Thymus (tissue), 11 donors: ENCODE measurements around the gene GPC3. TPM values are rescaled to one million over a fixed set of nuclear protein-coding genes. Genes with fewer than 3 reads are reported as not detected.
"Not testable (repeated sequence)": the region's sequence is repeated elsewhere in the genome, so short reads cannot be mapped to it uniquely, and the experiment has no call there.

Source experiments
- DNase-seq, 9 donors: peaks; one replicate each; pipeline ENCODE4 v3.0.0-alpha.2; 2013; ENCODE audit warnings: low spot score in 9 of 9, low read depth in 6 of 9, missing footprints in 1 of 9
- H3K27ac ChIP-seq, 2 donors: one replicate each; pipeline ENCODE4 v1.5.1; 2013; ENCODE audit warnings: control low read depth in 1 of 2, low read depth in 1 of 2, low read length in 1 of 2, mild to moderate bottlenecking in 1 of 2, moderate library complexity in 1 of 2
- H3K27me3 ChIP-seq, 2 donors: one replicate each; pipeline ENCODE4 v1.5.1; 2013; ENCODE audit warnings: low read length in 1 of 2; ENCODE audit not compliant: control insufficient read depth in 2 of 2, insufficient read depth in 1 of 2
- H3K36me3 ChIP-seq, 2 donors: one replicate each; pipeline ENCODE4 v1.5.1; 2013; ENCODE audit warnings: low read length in 1 of 2, mild to moderate bottlenecking in 1 of 2, moderate library complexity in 1 of 2; ENCODE audit not compliant: control insufficient read depth in 2 of 2, insufficient read depth in 2 of 2
- H3K4me1 ChIP-seq, 2 donors: one replicate each; pipeline ENCODE4 v1.5.1; 2013; ENCODE audit warnings: low read length in 2 of 2; ENCODE audit not compliant: control insufficient read depth in 2 of 2, insufficient read depth in 2 of 2
- H3K4me3 ChIP-seq, 2 donors: one replicate each; pipeline ENCODE4 v1.5.1; 2013; ENCODE audit warnings: low read length in 2 of 2, control low read depth in 1 of 2, mild to moderate bottlenecking in 1 of 2
- H3K9me3 ChIP-seq, 2 donors: one replicate each; pipeline ENCODE4 v1.5.1; 2013; ENCODE audit warnings: low read length in 1 of 2, mild to moderate bottlenecking in 1 of 2; ENCODE audit not compliant: control insufficient read depth in 2 of 2, insufficient read depth in 1 of 2
- WGBS: extraction: QIAGEN DNeasy Blood & Tissue Kit; methylation state at CpG from one replicate; pipeline ENCODE4 v1.1.7; 2013; 5-methylcytosine and 5-hydroxymethylcytosine counted together
- polyA plus RNA-seq: library from polyadenylated mRNA; stranded (reverse); fragments of 200-250 nt; gene quantifications from one replicate; pipeline ENCODE4 v1.2.3, GENCODE V29; 2013
- total RNA-seq: library from RNA; stranded (reverse); fragments of 120-200 nt; gene quantifications from one replicate; pipeline ENCODE4 v1.2.4, GENCODE V29; 2013
- donor health status: healthy.

Gene GPC3
- total and polyA plus RNA-seq, 2 donors: 3.1 to 26.2 TPM

- Histone ChIP-seq H3K27ac (no peak overlapping the region), H3K9me3 (no peaks in the 10 kb centered on the region), H3K36me3 (no peaks in the 10 kb centered on the region), H3K27me3 (no peaks in the 10 kb centered on the region), H3K4me1 (no peaks in the 10 kb centered on the region), H3K4me3 (no peak overlapping the region)
- DNase-seq: no peak
- 95% methylated on average over 6 of the region's 6 CpGs for WGBS
These were observed 454.4 kb downstream of the GPC3 start for GRCh38 chrX:133530960-133531359.

GRCh38 chrX:133529578-133529977, 455.8 kb downstream of the GPC3 start:
- H3K27me3 ChIP-seq: no peaks in the 10 kb centered on the region
- no peak overlapping the region for H3K27ac ChIP-seq
- no peaks in the 10 kb centered on the region for H3K36me3 ChIP-seq
- DNase-seq: no peak
- no peaks in the 10 kb centered on the region for H3K9me3 ChIP-seq
- H3K4me3 ChIP-seq: no peak overlapping the region
- WGBS: 91% methylated on average over 3 of the region's 3 CpGs
- no peaks in the 10 kb centered on the region for H3K4me1 ChIP-seq

- Histone ChIP-seq H3K4me1 (no peaks in the 10 kb centered on the region), H3K36me3 (no peaks in the 10 kb centered on the region), H3K9me3 (no peaks in the 10 kb centered on the region), H3K4me3 (no peak overlapping the region), H3K27ac (no peak overlapping the region), H3K27me3 (no peaks in the 10 kb centered on the region)
- no peak for DNase-seq
- WGBS: 87% methylated on average over 4 of the region's 4 CpGs
These were observed 457.6 kb downstream of the GPC3 start for GRCh38 chrX:133527825-133528224.

- Histone ChIP-seq H3K4me3 (no peak overlapping the region), H3K27ac (no peak overlapping the region), H3K36me3 (no peaks in the 10 kb centered on the region), H3K27me3 (no peaks in the 10 kb centered on the region), H3K4me1 (no peaks in the 10 kb centered on the region), H3K9me3 (no peaks in the 10 kb centered on the region)
- DNase-seq: no peak
- 49% methylated on average over 3 of the region's 3 CpGs for WGBS
These were observed 458.0 kb downstream of the GPC3 start for GRCh38 chrX:133527415-133527814.

GRCh38 chrX:133526773-133527172, 458.6 kb downstream of the GPC3 start:
- 100% methylated on average over 3 of the region's 3 CpGs for WGBS
- H3K4me3 ChIP-seq, H3K4me1 ChIP-seq, H3K36me3 ChIP-seq, H3K27ac ChIP-seq, DNase-seq, H3K9me3 ChIP-seq, H3K27me3 ChIP-seq: not testable (repeated sequence)

- over 99% methylated on average over 7 of the region's 7 CpGs for WGBS
These were observed 461.9 kb downstream of the GPC3 start for GRCh38 chrX:133523526-133523925.

GRCh38 chrX:133523081-133523487, 462.3 kb downstream of the GPC3 start:
- Histone ChIP-seq H3K4me3 (no peak overlapping the region), H3K4me1 (no peaks in the 10 kb centered on the region), H3K27ac (no peak overlapping the region), H3K36me3 (no peaks in the 10 kb centered on the region), H3K9me3 (no peaks in the 10 kb centered on the region), H3K27me3 (no peaks in the 10 kb centered on the region)
- DNase-seq: no peak
- 93% methylated on average over 5 of the region's 5 CpGs for WGBS

More at GRCh38 chrX:133523526-133523925, 461.9 kb downstream of the GPC3 start:
- no peaks in the 10 kb centered on the region for H3K27me3 ChIP-seq
- no peak overlapping the region for H3K4me3 ChIP-seq
- H3K9me3 ChIP-seq: no peaks in the 10 kb centered on the region
- no peaks in the 10 kb centered on the region for H3K36me3 ChIP-seq
- DNase-seq: no peak
- H3K27ac ChIP-seq: no peak overlapping the region
- H3K4me1 ChIP-seq: no peaks in the 10 kb centered on the region

GRCh38 chrX:133516686-133517085, 468.7 kb downstream of the GPC3 start:
- no peaks in the 10 kb centered on the region for H3K27me3 ChIP-seq
- 92% methylated on average over 3 of the region's 3 CpGs for WGBS

GRCh38 chrX:133514486-133514885, 470.9 kb downstream of the GPC3 start:
- Histone ChIP-seq H3K36me3 (no peaks in the 10 kb centered on the region), H3K27me3 (no peaks in the 10 kb centered on the region), H3K4me3 (no peak overlapping the region), H3K4me1 (no peaks in the 10 kb centered on the region), H3K27ac (no peak overlapping the region), H3K9me3 (no peaks in the 10 kb centered on the region)
- DNase-seq: no peak
- WGBS: 97% methylated on average over 1 of the region's 1 CpG

More at GRCh38 chrX:133516686-133517085, 468.7 kb downstream of the GPC3 start:
- Histone ChIP-seq H3K4me3 (no peak overlapping the region), H3K36me3 (no peaks in the 10 kb centered on the region), H3K27ac (no peak overlapping the region), H3K4me1 (no peaks in the 10 kb centered on the region), H3K9me3 (no peaks in the 10 kb centered on the region)
- no peak for DNase-seq

- Histone ChIP-seq H3K4me3 (no peak overlapping the region), H3K4me1 (no peaks in the 10 kb centered on the region), H3K27me3 (no peaks in the 10 kb centered on the region), H3K36me3 (no peaks in the 10 kb centered on the region), H3K27ac (no peak overlapping the region), H3K9me3 (no peaks in the 10 kb centered on the region)
- no peak for DNase-seq
- WGBS: 96% methylated on average over 5 of the region's 5 CpGs
These were observed 472.3 kb downstream of the GPC3 start for GRCh38 chrX:133513123-133513522.
